DND-41 (cell line): ENCODE results near the gene ATP13A4.

Experiments
- CTCF ChIP-seq: IDR thresholded peaks from 2 replicates; pipeline ENCODE4 v1.5.1; 2012; ENCODE audit warnings: borderline replicate concordance, low read length, moderate library complexity, mild to moderate bottlenecking; ENCODE audit not compliant: poor library complexity, severe bottlenecking; ENCODE audit errors: extremely low read depth
- EZH2 ChIP-seq: IDR thresholded peaks from 3 replicates; pipeline ENCODE4 v1.6.1; 2012; ENCODE audit warnings: borderline replicate concordance, low read depth, mild to moderate bottlenecking, moderate library complexity, low read length, inconsistent platforms; ENCODE audit not compliant: severe bottlenecking

- TF ChIP-seq EZH2, result no peak
- TF ChIP-seq CTCF, result no peak
Observed at GRCh38 chr3:193544289-193544688, 10.4 kb downstream of the ATP13A4 start.
